ENCODE measurements around the gene POU2AF1. TPM values are rescaled to one million over a fixed set of nuclear protein-coding genes. Genes with fewer than 3 reads are reported as not detected.

The POU2AF1 gene
- total RNA-seq, 1 experiment from 2014 or later: 0.22 TPM

DNA sequence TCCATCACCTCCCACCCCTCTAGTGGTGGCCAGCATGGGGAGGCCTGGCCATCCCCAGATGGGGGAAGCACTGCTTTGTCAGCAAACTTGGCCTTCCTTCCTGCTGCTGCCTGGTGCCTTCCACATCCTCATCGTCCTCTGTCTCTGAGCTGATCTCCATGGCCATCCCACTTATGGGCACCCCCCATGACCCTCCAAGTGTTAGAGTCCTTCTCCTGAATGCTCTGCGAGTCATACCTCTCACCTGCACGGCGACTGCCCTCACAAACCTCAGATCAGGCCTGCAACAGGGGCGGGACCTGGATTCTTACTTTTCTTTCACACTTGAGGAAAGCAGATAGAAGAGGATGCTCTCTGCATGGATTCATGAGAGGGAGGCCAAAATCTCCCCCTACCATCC, 24.0 kb downstream of the POU2AF1 start:
- TF ChIP-seq SMAD3 (CRISPR knock-in tag; IDR thresholded peaks at IDR 0.05; ENCODE audit: borderline replicate concordance) (no peak), TEAD4 (CRISPR knock-in tag; IDR thresholded peaks at IDR 0.05) (no peak), FOXK1 (CRISPR knock-in tag; IDR thresholded peaks at IDR 0.05) (no peak), OVOL2 (CRISPR knock-in tag; IDR thresholded peaks at IDR 0.05; ENCODE audit: borderline replicate concordance) (no peak), TCF7 (CRISPR knock-in tag; IDR thresholded peaks at IDR 0.05; ENCODE audit: low read depth) (no peak), SOX15 (CRISPR knock-in tag; IDR thresholded peaks at IDR 0.05) (no peak), RELA (CRISPR knock-in tag; IDR thresholded peaks at IDR 0.05; ENCODE audit: borderline replicate concordance) (no peak), NFE2L1 (CRISPR knock-in tag; IDR thresholded peaks at IDR 0.05) (no peak), NR3C1 (CRISPR knock-in tag; conservative IDR thresholded peaks at IDR 0.05; ENCODE audit: low read depth) (no peak), ETV6 (CRISPR knock-in tag; IDR thresholded peaks at IDR 0.05) (no peak), NR1H2 (CRISPR knock-in tag; IDR thresholded peaks at IDR 0.05) (no peak), SP1 (CRISPR knock-in tag; conservative IDR thresholded peaks at IDR 0.05) (no peak), ZNF121 (CRISPR knock-in tag; IDR thresholded peaks at IDR 0.05) (no peak), GRHL2 (CRISPR knock-in tag; IDR thresholded peaks at IDR 0.05; ENCODE audit: insufficient replicate concordance, severe bottlenecking) (no peak), ZNF423 (CRISPR knock-in tag; IDR thresholded peaks at IDR 0.05) (no peak), NFYB (CRISPR knock-in tag; conservative IDR thresholded peaks at IDR 0.05; ENCODE audit: low read depth) (no peak)
- TF ChIP-seq, protein P1, sequence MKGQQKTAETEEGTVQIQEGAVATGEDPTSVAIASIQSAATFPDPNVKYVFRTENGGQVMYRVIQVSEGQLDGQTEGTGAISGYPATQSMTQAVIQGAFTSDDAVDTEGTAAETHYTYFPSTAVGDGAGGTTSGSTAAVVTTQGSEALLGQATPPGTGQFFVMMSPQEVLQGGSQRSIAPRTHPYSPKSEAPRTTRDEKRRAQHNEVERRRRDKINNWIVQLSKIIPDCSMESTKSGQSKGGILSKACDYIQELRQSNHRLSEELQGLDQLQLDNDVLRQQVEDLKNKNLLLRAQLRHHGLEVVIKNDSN (CRISPR knock-in tag; IDR thresholded peaks at IDR 0.05): no peak
- TF ChIP-seq, protein P2, sequence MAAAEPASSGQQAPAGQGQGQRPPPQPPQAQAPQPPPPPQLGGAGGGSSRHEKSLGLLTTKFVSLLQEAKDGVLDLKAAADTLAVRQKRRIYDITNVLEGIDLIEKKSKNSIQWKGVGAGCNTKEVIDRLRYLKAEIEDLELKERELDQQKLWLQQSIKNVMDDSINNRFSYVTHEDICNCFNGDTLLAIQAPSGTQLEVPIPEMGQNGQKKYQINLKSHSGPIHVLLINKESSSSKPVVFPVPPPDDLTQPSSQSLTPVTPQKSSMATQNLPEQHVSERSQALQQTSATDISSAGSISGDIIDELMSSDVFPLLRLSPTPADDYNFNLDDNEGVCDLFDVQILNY (CRISPR knock-in tag; IDR thresholded peaks at IDR 0.05): no peak
- TF ChIP-seq, protein P3, sequence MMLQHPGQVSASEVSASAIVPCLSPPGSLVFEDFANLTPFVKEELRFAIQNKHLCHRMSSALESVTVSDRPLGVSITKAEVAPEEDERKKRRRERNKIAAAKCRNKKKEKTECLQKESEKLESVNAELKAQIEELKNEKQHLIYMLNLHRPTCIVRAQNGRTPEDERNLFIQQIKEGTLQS (CRISPR knock-in tag; conservative IDR thresholded peaks at IDR 0.05): no peak
- TF ChIP-seq, protein P4, sequence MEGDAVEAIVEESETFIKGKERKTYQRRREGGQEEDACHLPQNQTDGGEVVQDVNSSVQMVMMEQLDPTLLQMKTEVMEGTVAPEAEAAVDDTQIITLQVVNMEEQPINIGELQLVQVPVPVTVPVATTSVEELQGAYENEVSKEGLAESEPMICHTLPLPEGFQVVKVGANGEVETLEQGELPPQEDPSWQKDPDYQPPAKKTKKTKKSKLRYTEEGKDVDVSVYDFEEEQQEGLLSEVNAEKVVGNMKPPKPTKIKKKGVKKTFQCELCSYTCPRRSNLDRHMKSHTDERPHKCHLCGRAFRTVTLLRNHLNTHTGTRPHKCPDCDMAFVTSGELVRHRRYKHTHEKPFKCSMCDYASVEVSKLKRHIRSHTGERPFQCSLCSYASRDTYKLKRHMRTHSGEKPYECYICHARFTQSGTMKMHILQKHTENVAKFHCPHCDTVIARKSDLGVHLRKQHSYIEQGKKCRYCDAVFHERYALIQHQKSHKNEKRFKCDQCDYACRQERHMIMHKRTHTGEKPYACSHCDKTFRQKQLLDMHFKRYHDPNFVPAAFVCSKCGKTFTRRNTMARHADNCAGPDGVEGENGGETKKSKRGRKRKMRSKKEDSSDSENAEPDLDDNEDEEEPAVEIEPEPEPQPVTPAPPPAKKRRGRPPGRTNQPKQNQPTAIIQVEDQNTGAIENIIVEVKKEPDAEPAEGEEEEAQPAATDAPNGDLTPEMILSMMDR (IDR thresholded peaks at IDR 0.05): no peak
- Mint-ChIP-seq H3K27ac (no peak overlapping the region), H3K4me3 (no peak overlapping the region), H3K9me3 (no peaks in the 10 kb centered on the region), H3K36me3 (no peaks in the 10 kb centered on the region), H3K4me1 (no peaks in the 10 kb centered on the region), H3K27me3 (ENCODE audit: low read depth) (no peaks in the 10 kb centered on the region; the same call in 1 of the 2 replicates)
- DNase-seq (ENCODE audit: low spot score) (no peak), ATAC-seq (no peak)
- ChIA-PET POLR2A (no interaction called here), CTCF (no interaction called here)

DNA sequence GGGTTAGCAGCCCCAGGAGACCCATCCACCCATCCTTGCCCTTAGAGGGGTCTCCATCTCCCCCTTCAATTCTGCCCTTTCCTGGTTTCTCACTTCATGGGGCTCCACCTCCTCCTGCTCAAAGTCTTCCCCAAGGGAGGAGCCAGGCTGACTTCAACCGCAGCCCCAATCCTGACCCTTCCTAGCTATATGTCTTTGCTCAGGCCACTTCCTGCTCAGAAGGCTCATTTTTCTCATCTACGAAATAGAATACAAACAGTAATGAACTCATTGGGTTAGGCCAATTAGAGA, 24.5 kb downstream of the POU2AF1 start:
- Mint-ChIP-seq H3K36me3 (no peaks in the 10 kb centered on the region), H3K9me3 (no peaks in the 10 kb centered on the region), H3K4me1 (no peaks in the 10 kb centered on the region), H3K4me3 (no peak overlapping the region), H3K27ac (no peak overlapping the region), H3K27me3 (ENCODE audit: low read depth) (no peaks in the 10 kb centered on the region; the same call in 1 of the 2 replicates)
- ChIA-PET POLR2A (no interaction called here), CTCF (no interaction called here)
- DNase-seq (ENCODE audit: low spot score): no peak
- no peak for ATAC-seq
- TF ChIP-seq ZNF121 (CRISPR knock-in tag; IDR thresholded peaks at IDR 0.05): no peak
- no peak for TF ChIP-seq ZNF263 (CRISPR knock-in tag; IDR thresholded peaks at IDR 0.05; ENCODE audit: low read depth)
- TF ChIP-seq CBFB (CRISPR knock-in tag; IDR thresholded peaks at IDR 0.05; ENCODE audit: low read depth): no peak
- no peak for TF ChIP-seq ZNF423 (CRISPR knock-in tag; IDR thresholded peaks at IDR 0.05)
- TF ChIP-seq, protein P5, sequence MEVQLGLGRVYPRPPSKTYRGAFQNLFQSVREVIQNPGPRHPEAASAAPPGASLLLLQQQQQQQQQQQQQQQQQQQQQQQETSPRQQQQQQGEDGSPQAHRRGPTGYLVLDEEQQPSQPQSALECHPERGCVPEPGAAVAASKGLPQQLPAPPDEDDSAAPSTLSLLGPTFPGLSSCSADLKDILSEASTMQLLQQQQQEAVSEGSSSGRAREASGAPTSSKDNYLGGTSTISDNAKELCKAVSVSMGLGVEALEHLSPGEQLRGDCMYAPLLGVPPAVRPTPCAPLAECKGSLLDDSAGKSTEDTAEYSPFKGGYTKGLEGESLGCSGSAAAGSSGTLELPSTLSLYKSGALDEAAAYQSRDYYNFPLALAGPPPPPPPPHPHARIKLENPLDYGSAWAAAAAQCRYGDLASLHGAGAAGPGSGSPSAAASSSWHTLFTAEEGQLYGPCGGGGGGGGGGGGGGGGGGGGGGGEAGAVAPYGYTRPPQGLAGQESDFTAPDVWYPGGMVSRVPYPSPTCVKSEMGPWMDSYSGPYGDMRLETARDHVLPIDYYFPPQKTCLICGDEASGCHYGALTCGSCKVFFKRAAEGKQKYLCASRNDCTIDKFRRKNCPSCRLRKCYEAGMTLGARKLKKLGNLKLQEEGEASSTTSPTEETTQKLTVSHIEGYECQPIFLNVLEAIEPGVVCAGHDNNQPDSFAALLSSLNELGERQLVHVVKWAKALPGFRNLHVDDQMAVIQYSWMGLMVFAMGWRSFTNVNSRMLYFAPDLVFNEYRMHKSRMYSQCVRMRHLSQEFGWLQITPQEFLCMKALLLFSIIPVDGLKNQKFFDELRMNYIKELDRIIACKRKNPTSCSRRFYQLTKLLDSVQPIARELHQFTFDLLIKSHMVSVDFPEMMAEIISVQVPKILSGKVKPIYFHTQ (CRISPR knock-in tag; IDR thresholded peaks at IDR 0.05): no peak
- TF ChIP-seq, protein P6, sequence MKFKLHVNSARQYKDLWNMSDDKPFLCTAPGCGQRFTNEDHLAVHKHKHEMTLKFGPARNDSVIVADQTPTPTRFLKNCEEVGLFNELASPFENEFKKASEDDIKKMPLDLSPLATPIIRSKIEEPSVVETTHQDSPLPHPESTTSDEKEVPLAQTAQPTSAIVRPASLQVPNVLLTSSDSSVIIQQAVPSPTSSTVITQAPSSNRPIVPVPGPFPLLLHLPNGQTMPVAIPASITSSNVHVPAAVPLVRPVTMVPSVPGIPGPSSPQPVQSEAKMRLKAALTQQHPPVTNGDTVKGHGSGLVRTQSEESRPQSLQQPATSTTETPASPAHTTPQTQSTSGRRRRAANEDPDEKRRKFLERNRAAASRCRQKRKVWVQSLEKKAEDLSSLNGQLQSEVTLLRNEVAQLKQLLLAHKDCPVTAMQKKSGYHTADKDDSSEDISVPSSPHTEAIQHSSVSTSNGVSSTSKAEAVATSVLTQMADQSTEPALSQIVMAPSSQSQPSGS (CRISPR knock-in tag; IDR thresholded peaks at IDR 0.05; ENCODE audit: borderline replicate concordance, low read depth): no peak
- TF ChIP-seq ZNF416 (CRISPR knock-in tag; IDR thresholded peaks at IDR 0.05): no peak
- no peak for TF ChIP-seq TP53 (CRISPR knock-in tag; IDR thresholded peaks at IDR 0.05)
- TF ChIP-seq, protein P7, sequence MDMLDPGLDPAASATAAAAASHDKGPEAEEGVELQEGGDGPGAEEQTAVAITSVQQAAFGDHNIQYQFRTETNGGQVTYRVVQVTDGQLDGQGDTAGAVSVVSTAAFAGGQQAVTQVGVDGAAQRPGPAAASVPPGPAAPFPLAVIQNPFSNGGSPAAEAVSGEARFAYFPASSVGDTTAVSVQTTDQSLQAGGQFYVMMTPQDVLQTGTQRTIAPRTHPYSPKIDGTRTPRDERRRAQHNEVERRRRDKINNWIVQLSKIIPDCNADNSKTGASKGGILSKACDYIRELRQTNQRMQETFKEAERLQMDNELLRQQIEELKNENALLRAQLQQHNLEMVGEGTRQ (CRISPR knock-in tag; IDR thresholded peaks at IDR 0.05): no peak
- TF ChIP-seq, protein P1 (CRISPR knock-in tag; IDR thresholded peaks at IDR 0.05): no peak
